Spinal cord (tissue), 10 donors: Measurements from ENCODE around the gene C7orf33. TPM values are rescaled to one million over a fixed set of nuclear protein-coding genes. Genes with fewer than 3 reads are reported as not detected.

Experiments
- DNase-seq, 6 donors: peaks; one replicate each; pipeline versions ENCODE4 v3.0.0 to v3.0.0-alpha.2; 2013 to 2015; ENCODE audit warnings: low spot score in 6 of 6, low read depth in 4 of 6
- H3K27ac ChIP-seq: one replicate; pipeline ENCODE4 v1.5.1; 2013; ENCODE audit warnings: low read depth, low read length, control low read depth
- H3K27me3 ChIP-seq: one replicate; pipeline ENCODE4 v1.6.1; 2013; ENCODE audit warnings: low read length; ENCODE audit not compliant: control insufficient read depth, insufficient read depth
- H3K36me3 ChIP-seq: one replicate; pipeline ENCODE4 v1.6.1; 2013; ENCODE audit warnings: low read length; ENCODE audit not compliant: control insufficient read depth, insufficient read depth
- H3K4me1 ChIP-seq: one replicate; pipeline ENCODE4 v1.6.1; 2013; ENCODE audit warnings: low read length; ENCODE audit not compliant: control insufficient read depth, insufficient read depth
- H3K4me3 ChIP-seq: one replicate; pipeline ENCODE4 v1.5.1; 2013; ENCODE audit warnings: low read depth, low read length, control low read depth
- H3K9me3 ChIP-seq: one replicate; pipeline ENCODE4 v1.6.1; 2013; ENCODE audit warnings: low read length; ENCODE audit not compliant: control insufficient read depth, insufficient read depth
- WGBS: methylation state at CpG from one replicate; pipeline ENCODE4 v1.1.5; 2013; ENCODE audit warnings: missing lambda C conversion rate; ENCODE audit not compliant: insufficient coverage; 5-methylcytosine and 5-hydroxymethylcytosine counted together
- polyA plus RNA-seq, 2 donors: library from polyadenylated mRNA; unstranded; fragments of 120-200 nt; gene quantifications; one replicate each; pipeline ENCODE4 v1.2.1, GENCODE V29; 2013; ENCODE audit not compliant: insufficient read length in 2 of 2
- total RNA-seq, 2 donors: library from RNA; depleted of rRNA in 1 of 2; stranded (reverse); fragments of 120-200 nt in 1 of 2; fragments of >200 nt in 1 of 2; gene quantifications; one replicate each; pipeline versions ENCODE4 v1.2.3 to v1.2.4, GENCODE V29; 2013 to 2014
- donor health status: healthy.

The C7orf33 gene
- total and polyA plus RNA-seq, 4 donors, result not detected

- 49% methylated on average over 6 of the region's 8 CpGs for WGBS
- H3K4me3 ChIP-seq, result no peak overlapping the region
- DNase-seq, result peak in 4 of 6 donors; percentile 27 to 75 (median 42)
- H3K9me3 ChIP-seq, result no peaks in the 10 kb centered on the region
- H3K4me1 ChIP-seq, result no peaks in the 10 kb centered on the region
- no peaks in the 10 kb centered on the region for H3K27me3 ChIP-seq
- H3K27ac ChIP-seq, result no peak overlapping the region
- H3K36me3 ChIP-seq, result no peaks in the 10 kb centered on the region
Observed at GRCh38 chr7:148575640-148576411, 14.7 kb upstream of the C7orf33 start.

GRCh38 chr7:148579366-148579765 is 11.2 kb upstream of the C7orf33 start:
- H3K36me3 ChIP-seq, result no peaks in the 10 kb centered on the region
- DNase-seq, result no peak
- H3K4me1 ChIP-seq, result no peaks in the 10 kb centered on the region
- no peaks in the 10 kb centered on the region for H3K27me3 ChIP-seq
- H3K9me3 ChIP-seq, result no peaks in the 10 kb centered on the region
- H3K27ac ChIP-seq, result no peak overlapping the region
- no CpG with 5 or more reads among the region's 4 CpGs for WGBS
- H3K4me3 ChIP-seq, result no peak overlapping the region

GRCh38 chr7:148580446-148580845 is 10.1 kb upstream of the C7orf33 start:
- H3K27ac ChIP-seq, result no peak overlapping the region
- no peaks in the 10 kb centered on the region for H3K4me1 ChIP-seq
- DNase-seq, result no peak
- H3K36me3 ChIP-seq, result no peaks in the 10 kb centered on the region
- H3K4me3 ChIP-seq, result no peak overlapping the region
- WGBS, result 90% methylated on average over 5 of the region's 6 CpGs
- no peaks in the 10 kb centered on the region for H3K9me3 ChIP-seq
- no peaks in the 10 kb centered on the region for H3K27me3 ChIP-seq

- no peak for DNase-seq
- Histone ChIP-seq H3K27ac (no peak overlapping the region), H3K36me3 (no peaks in the 10 kb centered on the region), H3K9me3 (no peaks in the 10 kb centered on the region), H3K4me1 (no peaks in the 10 kb centered on the region), H3K27me3 (no peaks in the 10 kb centered on the region), H3K4me3 (no peak overlapping the region)
- no CpG with 5 or more reads among the region's 3 CpGs for WGBS
Observed at GRCh38 chr7:148581624-148582023, 8.9 kb upstream of the C7orf33 start.

- Histone ChIP-seq H3K4me3 (no peak overlapping the region), H3K4me1 (peaks cover 4% of the 10 kb centered on the region), H3K36me3 (no peaks in the 10 kb centered on the region), H3K27ac (no peak overlapping the region), H3K27me3 (no peaks in the 10 kb centered on the region), H3K9me3 (no peaks in the 10 kb centered on the region)
- WGBS, result no CpG with 5 or more reads among the region's 5 CpGs
- DNase-seq, result no peak
Observed at GRCh38 chr7:148584154-148584827, 6.3 kb upstream of the C7orf33 start.

- no peaks in the 10 kb centered on the region for H3K27me3 ChIP-seq
- no peaks in the 10 kb centered on the region for H3K9me3 ChIP-seq
- no peak for DNase-seq
- H3K36me3 ChIP-seq, result no peaks in the 10 kb centered on the region
- H3K27ac ChIP-seq, result no peak overlapping the region
- 96% methylated on average over 6 of the region's 7 CpGs for WGBS
- no peak overlapping the region for H3K4me3 ChIP-seq
- peaks cover 4% of the 10 kb centered on the region for H3K4me1 ChIP-seq
Observed at GRCh38 chr7:148585399-148585798, 5.2 kb upstream of the C7orf33 start.

GRCh38 chr7:148587076-148587475 is 3.5 kb upstream of the C7orf33 start:
- H3K9me3 ChIP-seq, result no peaks in the 10 kb centered on the region
- no peak overlapping the region for H3K4me3 ChIP-seq
- no peak overlapping the region for H3K27ac ChIP-seq
- H3K27me3 ChIP-seq, result no peaks in the 10 kb centered on the region
- WGBS, result 77% methylated on average over 2 of the region's 3 CpGs
- H3K4me1 ChIP-seq, result peaks cover 4% of the 10 kb centered on the region
- DNase-seq, result no peak
- H3K36me3 ChIP-seq, result no peaks in the 10 kb centered on the region

- peak in 1 of 6 donors; percentile 33 for DNase-seq
- 67% methylated on average over 1 of the region's 6 CpGs for WGBS
- Histone ChIP-seq H3K27me3 (no peaks in the 10 kb centered on the region), H3K9me3 (no peaks in the 10 kb centered on the region), H3K27ac (no peak overlapping the region), H3K36me3 (no peaks in the 10 kb centered on the region), H3K4me1 (peaks cover 4% of the 10 kb centered on the region), H3K4me3 (no peak overlapping the region)
Observed at GRCh38 chr7:148588168-148588567, 2.4 kb upstream of the C7orf33 start.

- Histone ChIP-seq H3K4me1 (peaks cover 4% of the 10 kb centered on the region), H3K36me3 (no peaks in the 10 kb centered on the region), H3K9me3 (no peaks in the 10 kb centered on the region), H3K4me3 (no peak overlapping the region), H3K27ac (no peak overlapping the region), H3K27me3 (no peaks in the 10 kb centered on the region)
- WGBS, result 49% methylated on average over 13 of the region's 13 CpGs
- peak in 2 of 6 donors; percentile 66 to 72 for DNase-seq
Observed at GRCh38 chr7:148588670-148589131, 1.9 kb upstream of the C7orf33 start.

- Histone ChIP-seq H3K4me1 (peaks cover 4% of the 10 kb centered on the region), H3K4me3 (no peak overlapping the region), H3K27me3 (no peaks in the 10 kb centered on the region), H3K36me3 (no peaks in the 10 kb centered on the region), H3K27ac (no peak overlapping the region), H3K9me3 (no peaks in the 10 kb centered on the region)
- peak in 1 of 6 donors; percentile 12 for DNase-seq
- WGBS, result 71% methylated on average over 2 of the region's 3 CpGs
Observed at GRCh38 chr7:148589640-148590039, 926 bp upstream of the C7orf33 start.
